Parathyroid adenoma (tissue), 2 donors: ENCODE data around the gene KIF26A.

Source experiments
- H2AFZ ChIP-seq: fragments of 300-600 bp; sonication (generic); one replicate; pipeline ENCODE4 v1.7.0; 2017; ENCODE audit warnings: antibody characterized with exemption, mild to moderate bottlenecking
- H3K27ac ChIP-seq: fragments of 300-600 bp; sonication (generic); one replicate; pipeline ENCODE4 v1.7.0; 2017
- H3K27me3 ChIP-seq: fragments of 300-600 bp; sonication (generic); one replicate; pipeline ENCODE4 v1.7.0; 2017; ENCODE audit warnings: low read length; ENCODE audit not compliant: control insufficient read depth, insufficient read depth
- H3K36me3 ChIP-seq: fragments of 300-600 bp; sonication (generic); one replicate; pipeline ENCODE4 v1.7.0; 2017; ENCODE audit warnings: low read length; ENCODE audit not compliant: control insufficient read depth, insufficient read depth
- H3K4me1 ChIP-seq: fragments of 300-600 bp; sonication (generic); one replicate; pipeline ENCODE4 v1.7.0; 2017; ENCODE audit warnings: control low read depth
- H3K4me2 ChIP-seq: fragments of 300-600 bp; sonication (generic); one replicate; pipeline ENCODE4 v1.7.0; 2017; ENCODE audit warnings: low read length
- H3K4me3 ChIP-seq: fragments of 300-600 bp; sonication (generic); one replicate; pipeline ENCODE4 v1.7.0; 2017; ENCODE audit warnings: low read depth, low read length
- H3K79me2 ChIP-seq: fragments of 300-600 bp; sonication (generic); one replicate; pipeline ENCODE4 v1.7.0; 2017; ENCODE audit warnings: control low read depth
- H3K9ac ChIP-seq: fragments of 300-600 bp; sonication (generic); one replicate; pipeline ENCODE4 v1.7.0; 2017; ENCODE audit warnings: mild to moderate bottlenecking
- H3K9me3 ChIP-seq: fragments of 300-600 bp; sonication (generic); one replicate; pipeline ENCODE4 v1.7.0; 2017; ENCODE audit warnings: low read length; ENCODE audit not compliant: control insufficient read depth
- CTCF ChIP-seq: fragments of 300-600 bp; sonication (generic); IDR thresholded peaks from one replicate; pipeline ENCODE4 v1.7.0; 2017; ENCODE audit warnings: antibody characterized with exemption, mild to moderate bottlenecking
- donor health status: primary hyperparathyroidism.

Gene KIF26A

GRCh38 chr14:104114421-104115130 lies 23.8 kb upstream of the KIF26A start:
- Histone ChIP-seq H3K79me2 (no peaks in the 10 kb centered on the region), H3K27me3 (no peaks in the 10 kb centered on the region), H2AFZ (no peak overlapping the region), H3K27ac (no peak overlapping the region), H3K9me3 (no peaks in the 10 kb centered on the region), H3K9ac (no peak overlapping the region), H3K4me3 (no peak overlapping the region), H3K4me2 (no peak overlapping the region), H3K4me1 (peaks cover 3% of the 10 kb centered on the region), H3K36me3 (no peaks in the 10 kb centered on the region)
- no peak for TF ChIP-seq CTCF

GRCh38 chr14:104115131-104115600 lies 23.2 kb upstream of the KIF26A start:
- no peak overlapping the region for H3K4me3 ChIP-seq
- no peaks in the 10 kb centered on the region for H3K36me3 ChIP-seq
- H3K79me2 ChIP-seq, result no peaks in the 10 kb centered on the region
- H2AFZ ChIP-seq, result no peak overlapping the region
- H3K9ac ChIP-seq, result no peak overlapping the region
- H3K4me2 ChIP-seq, result no peak overlapping the region
- H3K9me3 ChIP-seq, result no peaks in the 10 kb centered on the region
- no peak for TF ChIP-seq CTCF
- peaks cover 3% of the 10 kb centered on the region for H3K4me1 ChIP-seq
- no peak overlapping the region for H3K27ac ChIP-seq
- no peaks in the 10 kb centered on the region for H3K27me3 ChIP-seq

- Histone ChIP-seq H2AFZ (peak overlapping the region; percentile 85), H3K79me2 (no peaks in the 10 kb centered on the region), H3K27me3 (no peaks in the 10 kb centered on the region), H3K9me3 (no peaks in the 10 kb centered on the region), H3K27ac (no peak overlapping the region), H3K36me3 (no peaks in the 10 kb centered on the region), H3K4me3 (peak overlapping the region; percentile 80), H3K9ac (no peak overlapping the region), H3K4me2 (peak overlapping the region; percentile 97), H3K4me1 (peaks cover 3% of the 10 kb centered on the region)
- TF ChIP-seq CTCF, result no peak
These were observed 22.6 kb upstream of the KIF26A start for GRCh38 chr14:104115691-104116287.

GRCh38 chr14:104116288-104116755 lies 22.1 kb upstream of the KIF26A start:
- H3K9me3 ChIP-seq, result no peaks in the 10 kb centered on the region
- peak overlapping the region; percentile 80 for H3K4me3 ChIP-seq
- H3K36me3 ChIP-seq, result no peaks in the 10 kb centered on the region
- H3K79me2 ChIP-seq, result no peaks in the 10 kb centered on the region
- TF ChIP-seq CTCF, result no peak
- peak overlapping the region; percentile 85 for H2AFZ ChIP-seq
- no peak overlapping the region for H3K27ac ChIP-seq
- H3K4me1 ChIP-seq, result peaks cover 3% of the 10 kb centered on the region
- peak overlapping the region; percentile 97 for H3K4me2 ChIP-seq
- peak overlapping the region; percentile 4 for H3K9ac ChIP-seq
- H3K27me3 ChIP-seq, result no peaks in the 10 kb centered on the region
